Measurements from ENCODE around the gene CST5.

DNA sequence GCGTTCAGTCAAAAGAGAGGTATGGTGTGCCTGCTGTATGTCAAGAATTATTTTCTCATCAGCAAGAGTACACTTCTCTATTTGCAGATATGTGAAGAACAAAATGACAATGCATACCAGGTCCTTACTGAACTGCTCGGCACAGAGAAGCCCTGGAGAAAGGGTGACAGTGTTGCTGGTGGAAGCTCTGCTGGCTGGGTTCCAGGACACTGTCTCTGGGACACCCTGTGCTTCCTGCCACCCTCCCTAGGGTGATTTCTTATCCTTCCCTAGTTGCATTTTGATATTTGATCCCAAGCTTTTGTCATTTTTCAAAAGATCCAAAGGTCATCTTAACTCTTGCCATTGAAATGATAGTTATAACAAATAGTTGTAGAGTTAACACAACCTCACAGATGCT, 8.3 kb upstream of the CST5 start:
- TF ChIP-seq FOXS1 (CRISPR knock-in tag; IDR thresholded peaks at IDR 0.05) = no peak
- no peak for TF ChIP-seq CHD2 (IDR thresholded peaks at IDR 0.05; ENCODE audit: low read length, partially characterized antibody)
- no peak for TF ChIP-seq HDAC2 (IDR thresholded peaks at IDR 0.05)
- TF ChIP-seq, protein P1, sequence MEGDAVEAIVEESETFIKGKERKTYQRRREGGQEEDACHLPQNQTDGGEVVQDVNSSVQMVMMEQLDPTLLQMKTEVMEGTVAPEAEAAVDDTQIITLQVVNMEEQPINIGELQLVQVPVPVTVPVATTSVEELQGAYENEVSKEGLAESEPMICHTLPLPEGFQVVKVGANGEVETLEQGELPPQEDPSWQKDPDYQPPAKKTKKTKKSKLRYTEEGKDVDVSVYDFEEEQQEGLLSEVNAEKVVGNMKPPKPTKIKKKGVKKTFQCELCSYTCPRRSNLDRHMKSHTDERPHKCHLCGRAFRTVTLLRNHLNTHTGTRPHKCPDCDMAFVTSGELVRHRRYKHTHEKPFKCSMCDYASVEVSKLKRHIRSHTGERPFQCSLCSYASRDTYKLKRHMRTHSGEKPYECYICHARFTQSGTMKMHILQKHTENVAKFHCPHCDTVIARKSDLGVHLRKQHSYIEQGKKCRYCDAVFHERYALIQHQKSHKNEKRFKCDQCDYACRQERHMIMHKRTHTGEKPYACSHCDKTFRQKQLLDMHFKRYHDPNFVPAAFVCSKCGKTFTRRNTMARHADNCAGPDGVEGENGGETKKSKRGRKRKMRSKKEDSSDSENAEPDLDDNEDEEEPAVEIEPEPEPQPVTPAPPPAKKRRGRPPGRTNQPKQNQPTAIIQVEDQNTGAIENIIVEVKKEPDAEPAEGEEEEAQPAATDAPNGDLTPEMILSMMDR (IDR thresholded peaks at IDR 0.05) = no peak
- no peak for TF ChIP-seq RFX5 (IDR thresholded peaks at IDR 0.05)
- TF ChIP-seq BHLHE40 (IDR thresholded peaks at IDR 0.05; ENCODE audit: low read depth, low read length) = no peak
- TF ChIP-seq EP300 (IDR thresholded peaks at IDR 0.05) = no peak
- no peak for TF ChIP-seq TP53 (CRISPR knock-in tag; IDR thresholded peaks at IDR 0.05)
- no peak for TF ChIP-seq KDM1A (IDR thresholded peaks at IDR 0.05; ENCODE audit: low read depth)
- TF ChIP-seq REST (IDR thresholded peaks at IDR 0.05) = no peak
- no peak for TF ChIP-seq SMC3 (IDR thresholded peaks at IDR 0.05)
- no peak for TF ChIP-seq POLR2A (IDR thresholded peaks at IDR 0.05; ENCODE audit: low read length)
- TF ChIP-seq, protein P2, sequence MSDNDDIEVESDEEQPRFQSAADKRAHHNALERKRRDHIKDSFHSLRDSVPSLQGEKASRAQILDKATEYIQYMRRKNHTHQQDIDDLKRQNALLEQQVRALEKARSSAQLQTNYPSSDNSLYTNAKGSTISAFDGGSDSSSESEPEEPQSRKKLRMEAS (IDR thresholded peaks at IDR 0.05) = no peak

Data from A549 (cell line).